Upper lobe of left lung (tissue), 6 donors: Measurements from ENCODE around the gene MARVELD3. TPM values are rescaled to one million over a fixed set of nuclear protein-coding genes. Genes with fewer than 3 reads are reported as not detected.
"Not testable (repeated sequence)": the region's sequence is repeated elsewhere in the genome, so short reads cannot be mapped to it uniquely, and the experiment has no call there.

Experiments used
- ATAC-seq, 2 donors: fragments of 200-7000 bp; cut with Tn5 transposase; one replicate each; pipeline ENCODE4 v1.9.1; 2022; ENCODE audit warnings: mild to moderate bottlenecking in 2 of 2, moderate library complexity in 2 of 2; ENCODE audit not compliant: low FRiP score in 2 of 2
- DNase-seq, 2 donors: peaks; one replicate each; pipeline ENCODE4 v3.0.0-alpha.2; 2019 to 2020
- H3K27ac ChIP-seq, 4 donors: fragments of 200-600 bp; sonication (generic); one replicate each; pipeline ENCODE4 v1.5.1; 2016 to 2019
- H3K27me3 ChIP-seq, 4 donors: fragments of 200-600 bp; sonication (generic); one replicate each; pipeline ENCODE4 v1.5.1; 2017 to 2019
- H3K36me3 ChIP-seq, 4 donors: fragments of 200-600 bp; sonication (generic); one replicate each; pipeline ENCODE4 v1.5.1; 2016 to 2019
- H3K4me1 ChIP-seq, 4 donors: fragments of 200-600 bp; sonication (generic); one replicate each; pipeline ENCODE4 v1.5.1; 2018 to 2019
- H3K4me3 ChIP-seq, 4 donors: fragments of 200-600 bp; sonication (generic); one replicate each; pipeline ENCODE4 v1.5.1; 2017 to 2019; ENCODE audit warnings: mild to moderate bottlenecking in 2 of 4, moderate library complexity in 1 of 4
- H3K9me3 ChIP-seq, 4 donors: fragments of 200-600 bp; sonication (generic); one replicate each; pipeline ENCODE4 v1.5.1; 2018 to 2019
- EP300 ChIP-seq, 4 donors: sonication (generic); formaldehyde crosslinking; IDR thresholded peaks; one replicate each; pipeline ENCODE4 v1.5.1; 2017; ENCODE audit warnings: antibody characterized with exemption in 4 of 4, control low read depth in 2 of 4
- POLR2A ChIP-seq, 4 donors: fragments of 450-650 bp; IDR thresholded peaks; one replicate each; pipeline ENCODE4 v1.5.1; 2016 to 2017; ENCODE audit warnings: antibody characterized with exemption in 4 of 4, mild to moderate bottlenecking in 2 of 4
- POLR2AphosphoS5 ChIP-seq, 2 donors: sonication (generic); formaldehyde crosslinking; IDR thresholded peaks; one replicate each; pipeline ENCODE4 v1.5.1; 2017; ENCODE audit warnings: antibody characterized with exemption in 2 of 2
- WGBS, 2 donors: methylation state at CpG; one replicate each; pipeline ENCODE4 v1.1.5; 2017 to 2018; 5-methylcytosine and 5-hydroxymethylcytosine counted together
- total RNA-seq, 6 donors: library from RNA; depleted of rRNA in 4 of 6; stranded (reverse); fragments of >200 nt in 4 of 6; gene quantifications; one replicate each; pipeline versions ENCODE4 v1.1.0 to v1.2.1, GENCODE V29; 2016 to 2021
- TF ChIP-seq, protein P1 (sequence below), 6 experiments: fragments of 450-650 bp in 4 of 6; fragments of 200-600 bp in 2 of 6; sonication (generic) in 2 of 6; IDR thresholded peaks; one replicate each; pipeline ENCODE4 v1.5.1; 2016 to 2019; ENCODE audit warnings: antibody characterized with exemption in 6 of 6
- donor health status: DM: no; HTN: no; CAD: no; lungs with moderate emphysema.
- donor health status: DM: no; HTN: yes; CAD: no; lungs with severe emphysema.

Gene MARVELD3
- total RNA-seq: 10 to 100 TPM in 4 of 6 donors, 1 to 10 TPM in 2; 5.5 to 24.1 (median 13.6) TPM

GRCh38 chr16:71626018-71626857 is at the start of gene MARVELD3:
Gene MARVELD3 (plus strand): TSS chr16:71626184. CDS start chr16:71626230, 46 bp downstream.
- H3K9me3 ChIP-seq: no peaks in the 10 kb centered on the region
- peak within 1 kb of the TSS; percentile 37 to 61 (median 46) for H3K27ac ChIP-seq
- H3K4me1 ChIP-seq: peaks cover 12 to 25% (median 18%) of the 10 kb centered on the region in 4 donors
- ATAC-seq: peak; percentile 58 to 60
- no peaks in the 10 kb centered on the region for H3K36me3 ChIP-seq
- peak within 1 kb of the TSS; percentile 30 to 67 (median 58) for H3K4me3 ChIP-seq
- DNase-seq: peak; percentile 86 to 97
- WGBS, 2 donors: 3 to 4% methylated on average over 15 to 65 of the region's 98 CpGs
- H3K27me3 ChIP-seq: peaks cover 0 to 17% (median 11%) of the 10 kb centered on the region in 4 donors
- TF ChIP-seq POLR2A (IDR thresholded peaks at IDR 0.05) (no peak), POLR2AphosphoS5 (IDR thresholded peaks at IDR 0.05) (peak in 1 of 2 donors; percentile 39)
- TF ChIP-seq, protein P1, sequence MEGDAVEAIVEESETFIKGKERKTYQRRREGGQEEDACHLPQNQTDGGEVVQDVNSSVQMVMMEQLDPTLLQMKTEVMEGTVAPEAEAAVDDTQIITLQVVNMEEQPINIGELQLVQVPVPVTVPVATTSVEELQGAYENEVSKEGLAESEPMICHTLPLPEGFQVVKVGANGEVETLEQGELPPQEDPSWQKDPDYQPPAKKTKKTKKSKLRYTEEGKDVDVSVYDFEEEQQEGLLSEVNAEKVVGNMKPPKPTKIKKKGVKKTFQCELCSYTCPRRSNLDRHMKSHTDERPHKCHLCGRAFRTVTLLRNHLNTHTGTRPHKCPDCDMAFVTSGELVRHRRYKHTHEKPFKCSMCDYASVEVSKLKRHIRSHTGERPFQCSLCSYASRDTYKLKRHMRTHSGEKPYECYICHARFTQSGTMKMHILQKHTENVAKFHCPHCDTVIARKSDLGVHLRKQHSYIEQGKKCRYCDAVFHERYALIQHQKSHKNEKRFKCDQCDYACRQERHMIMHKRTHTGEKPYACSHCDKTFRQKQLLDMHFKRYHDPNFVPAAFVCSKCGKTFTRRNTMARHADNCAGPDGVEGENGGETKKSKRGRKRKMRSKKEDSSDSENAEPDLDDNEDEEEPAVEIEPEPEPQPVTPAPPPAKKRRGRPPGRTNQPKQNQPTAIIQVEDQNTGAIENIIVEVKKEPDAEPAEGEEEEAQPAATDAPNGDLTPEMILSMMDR (IDR thresholded peaks at IDR 0.05): no peak

DNA sequence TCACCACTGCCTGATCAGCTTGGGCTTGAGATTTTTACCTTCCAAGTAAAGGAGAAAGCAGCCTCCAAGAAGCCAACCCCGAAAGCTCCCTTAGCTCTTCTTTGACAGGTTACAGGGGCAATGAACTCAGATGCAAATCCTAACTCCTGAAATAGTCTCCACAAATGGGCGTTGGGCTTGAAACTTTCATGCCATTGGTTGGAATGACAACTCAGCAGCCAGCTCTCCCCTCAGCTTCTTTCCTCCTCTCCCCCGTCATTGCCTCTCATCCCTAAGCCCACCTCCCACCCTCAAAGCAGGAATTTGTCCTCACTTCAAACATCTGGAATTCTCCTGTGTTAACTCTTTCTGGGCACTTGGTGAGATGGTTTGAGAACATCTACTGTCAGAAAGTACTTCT is 49.0 kb upstream of the MARVELD3 start, which contains the start of gene TAT:
Gene TAT, minus strand, starts transcription at position 122 of the 400 bp plus-strand sequence. CDS start 677 bp downstream, outside the sequence.
- H3K27me3 ChIP-seq: no peaks in the 10 kb centered on the region

GRCh38 chr16:71582553-71582848 is 43.5 kb upstream of the MARVELD3 start:
- ATAC-seq, H3K4me1 ChIP-seq, H3K27ac ChIP-seq, H3K4me3 ChIP-seq, H3K27me3 ChIP-seq, H3K9me3 ChIP-seq, DNase-seq, H3K36me3 ChIP-seq: not testable (repeated sequence)
- 89 to 95% methylated on average over 5 of the region's 5 CpGs for WGBS, 2 donors

More for the DNA sequence above, 49.0 kb upstream of the MARVELD3 start, which contains the start of gene TAT:
- H3K36me3 ChIP-seq: no peaks in the 10 kb centered on the region
- no peaks in the 10 kb centered on the region for H3K4me1 ChIP-seq
- H3K4me3 ChIP-seq: no peak within 1 kb of the TSS
- WGBS, 2 donors: 23 to 33% methylated on average over 3 of the region's 3 CpGs
- TF ChIP-seq EP300 (IDR thresholded peaks at IDR 0.05) (no peak), POLR2A (IDR thresholded peaks at IDR 0.05) (no peak), POLR2AphosphoS5 (IDR thresholded peaks at IDR 0.05) (no peak)
- TF ChIP-seq, protein P1 (IDR thresholded peaks at IDR 0.05): no peak
- ATAC-seq (no peak), DNase-seq (no peak)
- no peaks in the 10 kb centered on the region for H3K9me3 ChIP-seq
- no peak within 1 kb of the TSS for H3K27ac ChIP-seq

GRCh38 chr16:71584543-71585317 is 41.3 kb upstream of the MARVELD3 start:
- 82 to 85% methylated on average over 3 of the region's 3 CpGs for WGBS, 2 donors
- no peaks in the 10 kb centered on the region for H3K9me3 ChIP-seq
- no peaks in the 10 kb centered on the region for H3K27me3 ChIP-seq
- TF ChIP-seq POLR2A (IDR thresholded peaks at IDR 0.05) (no peak), EP300 (IDR thresholded peaks at IDR 0.05) (no peak), POLR2AphosphoS5 (IDR thresholded peaks at IDR 0.05) (no peak)
- TF ChIP-seq, protein P1 (IDR thresholded peaks at IDR 0.05): no peak
- H3K36me3 ChIP-seq: no peaks in the 10 kb centered on the region
- no peak overlapping the region for H3K27ac ChIP-seq
- DNase-seq (no peak), ATAC-seq (no peak)
- no peak overlapping the region for H3K4me3 ChIP-seq
- no peaks in the 10 kb centered on the region for H3K4me1 ChIP-seq

GRCh38 chr16:71585318-71585703 is 40.7 kb upstream of the MARVELD3 start:
- Histone ChIP-seq H3K27me3 (no peaks in the 10 kb centered on the region), H3K4me3 (no peak overlapping the region), H3K9me3 (no peaks in the 10 kb centered on the region), H3K27ac (no peak overlapping the region), H3K36me3 (no peaks in the 10 kb centered on the region), H3K4me1 (no peaks in the 10 kb centered on the region)
- DNase-seq (no peak), ATAC-seq (no peak)
- WGBS, 2 donors: 43 to 58% methylated on average over 4 of the region's 4 CpGs
- TF ChIP-seq, protein P1 (IDR thresholded peaks at IDR 0.05): no peak
- TF ChIP-seq POLR2AphosphoS5 (IDR thresholded peaks at IDR 0.05) (no peak), EP300 (IDR thresholded peaks at IDR 0.05) (no peak), POLR2A (IDR thresholded peaks at IDR 0.05) (no peak)

DNA sequence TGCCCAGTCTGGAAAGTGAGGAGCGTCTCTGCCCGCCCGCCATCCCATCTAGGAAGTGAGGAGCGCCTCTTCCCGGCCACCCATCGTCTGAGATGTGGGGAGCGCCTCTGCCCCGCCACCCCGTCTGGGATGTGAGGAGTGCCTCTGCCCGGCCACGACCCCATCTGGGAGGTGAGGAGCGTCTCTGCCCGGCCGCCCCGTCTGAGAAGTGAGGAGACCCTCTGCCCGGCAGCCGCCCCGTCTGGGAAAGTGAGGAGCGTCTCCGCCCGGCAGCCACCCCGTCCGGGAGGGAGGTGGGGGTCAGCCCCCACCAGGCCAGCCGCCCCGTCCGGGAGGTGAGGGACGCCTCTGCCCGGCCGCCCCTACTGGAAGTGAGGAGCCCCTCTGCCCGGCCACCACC is 36.6 kb upstream of the MARVELD3 start:
- not testable (repeated sequence) for H3K4me3 ChIP-seq, H3K4me1 ChIP-seq, H3K27ac ChIP-seq, H3K36me3 ChIP-seq, H3K9me3 ChIP-seq, H3K27me3 ChIP-seq, ATAC-seq
- peak in 1 of 2 donors; percentile 66 for DNase-seq
- 93 to 94% methylated on average over 6 to 23 of the region's 30 CpGs for WGBS, 2 donors

DNA sequence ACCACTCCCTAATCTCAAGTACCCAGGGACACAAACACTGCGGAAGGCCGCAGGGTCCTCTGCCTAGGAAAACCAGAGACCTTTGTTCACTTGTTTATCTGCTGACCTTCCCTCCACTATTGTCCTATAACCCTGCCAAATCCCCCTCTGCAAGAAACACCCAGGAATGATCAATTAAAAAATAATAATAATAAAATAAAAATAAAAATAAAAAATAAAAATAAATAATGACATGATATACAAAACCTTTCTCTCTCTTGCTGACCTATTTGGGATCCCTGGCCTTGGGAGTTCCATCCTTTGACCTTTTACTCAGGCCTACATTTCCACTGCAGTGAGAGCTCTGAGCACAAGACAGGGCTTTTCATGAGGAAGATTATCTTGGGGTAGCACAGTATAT is 35.9 kb upstream of the MARVELD3 start:
- not testable (repeated sequence) for H3K27ac ChIP-seq, DNase-seq, ATAC-seq, H3K27me3 ChIP-seq, H3K9me3 ChIP-seq, H3K36me3 ChIP-seq, H3K4me3 ChIP-seq
- H3K4me1 ChIP-seq: peaks cover 0 to 13% (median 0%) of the 10 kb centered on the region in 4 donors
- 71% methylated on average over 1 of the region's 2 CpGs; no CpG with 5 or more reads in 1 of the 2 donors for WGBS, 2 donors
